ENCODE results near the gene RGS10. TPM values are rescaled to one million over a fixed set of nuclear protein-coding genes. Genes with fewer than 3 reads are reported as not detected.
A peak's percentile ranks its signal among the peaks of the same experiment; 100 is the strongest.

The RGS10 gene
- total RNA-seq, 6 donors from 2014 or later, result 11.7 to 39.3 (median 26.5) TPM

DNA sequence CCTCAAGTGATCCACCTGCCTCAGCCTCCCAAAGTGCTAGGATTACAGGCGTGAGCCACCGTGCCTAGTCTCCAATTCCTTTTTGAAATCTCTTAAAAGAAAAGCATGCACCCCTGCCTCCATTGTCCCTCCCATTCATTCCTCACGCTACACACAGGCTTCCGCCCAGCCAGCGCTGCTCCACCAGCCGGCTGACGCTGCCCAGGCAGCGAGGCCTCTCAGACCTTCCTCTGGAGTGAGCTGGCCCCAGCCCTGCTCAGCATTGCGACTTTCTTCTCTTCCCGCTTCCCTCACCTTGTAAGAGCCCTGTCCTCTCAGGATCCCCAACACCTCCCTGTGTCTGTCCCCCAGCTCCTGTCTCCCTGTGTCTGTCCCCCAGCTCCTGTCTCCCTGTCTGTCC lies 23.6 kb downstream of the RGS10 start:
- peaks cover 4 to 22% (median 20%) of the 10 kb centered on the region in 4 donors for H3K4me1 ChIP-seq
- no peak for TF ChIP-seq POLR2AphosphoS5 (IDR thresholded peaks at IDR 0.05)
- TF ChIP-seq EP300 (IDR thresholded peaks at IDR 0.05), result no peak
- TF ChIP-seq POLR2A (IDR thresholded peaks at IDR 0.05), result no peak
- TF ChIP-seq, protein P1, sequence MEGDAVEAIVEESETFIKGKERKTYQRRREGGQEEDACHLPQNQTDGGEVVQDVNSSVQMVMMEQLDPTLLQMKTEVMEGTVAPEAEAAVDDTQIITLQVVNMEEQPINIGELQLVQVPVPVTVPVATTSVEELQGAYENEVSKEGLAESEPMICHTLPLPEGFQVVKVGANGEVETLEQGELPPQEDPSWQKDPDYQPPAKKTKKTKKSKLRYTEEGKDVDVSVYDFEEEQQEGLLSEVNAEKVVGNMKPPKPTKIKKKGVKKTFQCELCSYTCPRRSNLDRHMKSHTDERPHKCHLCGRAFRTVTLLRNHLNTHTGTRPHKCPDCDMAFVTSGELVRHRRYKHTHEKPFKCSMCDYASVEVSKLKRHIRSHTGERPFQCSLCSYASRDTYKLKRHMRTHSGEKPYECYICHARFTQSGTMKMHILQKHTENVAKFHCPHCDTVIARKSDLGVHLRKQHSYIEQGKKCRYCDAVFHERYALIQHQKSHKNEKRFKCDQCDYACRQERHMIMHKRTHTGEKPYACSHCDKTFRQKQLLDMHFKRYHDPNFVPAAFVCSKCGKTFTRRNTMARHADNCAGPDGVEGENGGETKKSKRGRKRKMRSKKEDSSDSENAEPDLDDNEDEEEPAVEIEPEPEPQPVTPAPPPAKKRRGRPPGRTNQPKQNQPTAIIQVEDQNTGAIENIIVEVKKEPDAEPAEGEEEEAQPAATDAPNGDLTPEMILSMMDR (IDR thresholded peaks at IDR 0.05), result no peak
- H3K9me3 ChIP-seq, result no peaks in the 10 kb centered on the region
- H3K27ac ChIP-seq, result no peak overlapping the region
- no peaks in the 10 kb centered on the region for H3K27me3 ChIP-seq
- 81 to 94% methylated on average over 10 of the region's 10 CpGs for WGBS, 2 donors
- DNase-seq (peak in 1 of 2 donors; percentile 58), ATAC-seq (ENCODE audit: low FRiP score in 2 of 2) (no peak)
- H3K36me3 ChIP-seq, result no peaks in the 10 kb centered on the region
- H3K4me3 ChIP-seq, result no peak overlapping the region

DNA sequence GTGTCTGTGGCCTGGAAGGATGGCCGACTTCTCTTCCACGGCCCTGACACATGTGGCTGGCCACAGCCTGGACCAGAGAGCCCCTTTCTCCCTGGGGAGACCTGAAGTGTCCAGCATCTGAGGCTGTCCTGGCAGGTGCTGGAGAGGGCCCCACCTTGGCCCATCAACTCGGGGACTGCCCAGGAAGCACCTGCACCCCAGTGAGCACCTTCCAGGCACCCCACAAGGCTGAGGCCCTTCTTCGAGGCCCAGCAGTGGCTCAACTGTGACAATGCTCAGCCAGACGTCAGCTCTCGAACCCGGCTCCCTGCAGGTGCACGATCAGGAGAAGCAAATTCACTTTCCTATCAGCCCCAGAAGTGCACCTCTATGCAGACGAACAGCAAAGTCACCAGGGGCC lies 24.3 kb downstream of the RGS10 start:
- Histone ChIP-seq H3K27ac (peak overlapping the region in 3 of 4 donors; percentile 48 to 80 (median 61)), H3K4me3 (no peak overlapping the region), H3K4me1 (peaks cover 4 to 22% (median 20%) of the 10 kb centered on the region in 4 donors), H3K9me3 (no peaks in the 10 kb centered on the region), H3K27me3 (no peaks in the 10 kb centered on the region), H3K36me3 (no peaks in the 10 kb centered on the region)
- ATAC-seq (ENCODE audit: low FRiP score in 2 of 2), result peak in 1 of 2 donors; percentile 3
- WGBS, 2 donors, result 70 to 71% methylated on average over 7 to 9 of the region's 9 CpGs
- DNase-seq, result no peak
- no peak for TF ChIP-seq POLR2AphosphoS5 (IDR thresholded peaks at IDR 0.05)
- no peak for TF ChIP-seq POLR2A (IDR thresholded peaks at IDR 0.05)
- no peak for TF ChIP-seq EP300 (IDR thresholded peaks at IDR 0.05)
- TF ChIP-seq, protein P1 (IDR thresholded peaks at IDR 0.05), result no peak

DNA sequence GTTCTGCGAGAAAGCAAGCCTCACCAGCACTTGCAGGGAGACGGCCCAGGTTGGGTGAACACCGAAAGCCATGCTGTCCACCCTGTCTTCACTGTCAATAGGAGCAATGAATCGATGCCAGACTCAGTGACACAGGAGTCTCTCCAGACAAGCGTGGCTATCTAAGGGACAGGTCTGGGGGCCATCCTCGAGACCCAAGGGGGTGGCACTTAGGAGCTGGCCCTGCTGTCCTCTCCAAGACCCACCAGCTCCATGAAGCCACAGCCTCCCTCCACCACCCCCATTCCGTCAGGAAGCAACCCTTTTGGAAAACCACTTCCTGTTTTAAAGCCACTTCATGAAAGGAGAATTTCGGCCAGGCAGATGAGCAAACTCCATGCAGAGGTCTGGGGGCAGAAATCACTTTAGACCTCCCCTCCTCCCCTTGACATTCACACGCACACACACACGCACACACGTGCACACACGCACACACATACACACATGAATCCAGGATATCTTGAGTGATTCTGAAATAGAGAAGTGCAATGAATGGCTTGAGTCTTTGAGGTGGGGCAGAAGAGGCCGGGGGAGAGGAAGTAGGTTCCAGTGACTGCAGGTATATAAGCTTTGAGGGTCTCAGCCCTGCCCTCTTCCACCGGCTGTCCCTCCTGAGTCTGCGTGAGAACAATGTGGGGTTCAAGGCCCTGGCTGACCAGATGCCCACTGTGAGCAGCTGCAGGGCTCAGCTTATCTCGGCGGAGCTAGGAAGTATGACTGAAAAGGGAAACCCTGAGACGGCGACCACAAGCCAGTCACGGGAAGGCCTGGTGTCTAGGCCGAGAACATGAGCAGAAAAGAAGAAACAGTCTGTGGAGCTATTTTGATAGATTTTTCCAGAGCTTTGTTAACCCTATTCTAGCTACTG lies 25.0 kb downstream of the RGS10 start:
- Histone ChIP-seq H3K4me3 (no peak overlapping the region), H3K4me1 (peaks cover 4 to 22% (median 20%) of the 10 kb centered on the region in 4 donors), H3K27ac (peak overlapping the region; percentile 3 to 80 (median 54)), H3K27me3 (no peaks in the 10 kb centered on the region), H3K36me3 (no peaks in the 10 kb centered on the region), H3K9me3 (no peaks in the 10 kb centered on the region)
- ATAC-seq (ENCODE audit: low FRiP score in 2 of 2) (peak; percentile 57 to 63), DNase-seq (peak in 1 of 2 donors; percentile 68)
- TF ChIP-seq POLR2A (IDR thresholded peaks at IDR 0.05), result no peak
- TF ChIP-seq POLR2AphosphoS5 (IDR thresholded peaks at IDR 0.05), result peak in 1 of 2 donors; percentile 10
- 61 to 73% methylated on average over 19 to 21 of the region's 21 CpGs for WGBS, 2 donors

DNA sequence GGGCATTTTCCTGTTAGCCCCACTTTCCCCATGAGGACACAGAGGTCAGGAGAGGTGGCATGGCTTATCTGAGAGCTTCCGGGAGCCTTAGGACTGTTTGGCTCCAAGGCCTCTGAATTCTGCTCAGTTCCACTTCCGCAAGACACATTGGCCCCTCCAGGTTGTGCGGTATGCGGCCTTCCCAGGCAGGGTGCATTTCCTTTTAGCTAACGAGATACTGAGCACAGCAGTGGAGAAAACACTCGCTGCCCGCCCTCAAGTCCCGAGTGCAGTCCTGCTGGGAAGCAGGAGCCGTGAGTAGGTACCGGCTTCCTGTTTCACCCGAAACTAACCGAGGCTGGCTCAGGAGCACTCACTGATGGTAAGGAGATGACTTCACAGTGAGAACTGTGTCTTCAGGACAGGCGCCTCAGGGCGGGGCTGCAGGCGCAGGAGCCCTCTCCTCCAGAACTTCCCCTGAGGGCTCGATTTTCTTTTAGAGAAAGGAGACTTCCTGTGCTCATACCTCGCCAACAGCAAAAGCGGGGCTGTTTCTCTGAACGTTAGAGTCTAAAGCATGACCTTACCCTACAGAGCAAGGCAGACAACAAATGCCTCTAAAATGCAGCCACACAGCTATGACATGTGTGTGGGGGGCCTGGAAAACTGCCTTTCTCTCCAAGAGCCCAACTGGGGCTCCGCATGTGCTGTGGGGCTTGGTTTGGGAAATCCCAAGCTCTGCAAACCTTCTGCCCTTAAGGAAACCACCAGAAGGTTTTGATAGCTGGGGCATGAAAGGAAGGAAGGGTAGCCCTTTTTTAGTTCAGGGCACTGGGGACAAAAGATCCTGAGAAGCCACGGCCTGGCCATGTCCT lies 25.9 kb downstream of the RGS10 start:
- H3K9me3 ChIP-seq, result no peaks in the 10 kb centered on the region
- 36 to 53% methylated on average over 13 to 21 of the region's 21 CpGs for WGBS, 2 donors
- H3K4me3 ChIP-seq, result peak overlapping the region in 1 of 4 donors; percentile 10
- DNase-seq, result peak; percentile 56 to 59
- H3K27ac ChIP-seq, result peak overlapping the region; percentile 3 to 80 (median 48)
- peaks cover 4 to 22% (median 20%) of the 10 kb centered on the region in 4 donors for H3K4me1 ChIP-seq
- H3K27me3 ChIP-seq, result no peaks in the 10 kb centered on the region
- peak; percentile 49 to 65 for ATAC-seq (ENCODE audit: low FRiP score in 2 of 2)
- TF ChIP-seq POLR2A (IDR thresholded peaks at IDR 0.05) (no peak), EP300 (IDR thresholded peaks at IDR 0.05) (no peak), POLR2AphosphoS5 (IDR thresholded peaks at IDR 0.05) (no peak)
- TF ChIP-seq, protein P1 (IDR thresholded peaks at IDR 0.05), result no peak
- no peaks in the 10 kb centered on the region for H3K36me3 ChIP-seq

Measured in upper lobe of left lung (tissue), 6 donors.